DMS 273 treated with DMSO at 0.1 percent for 48 hours (cell line): ENCODE data around the gene CLNK.

Experiments
- DNase-seq: peaks from one replicate; lab custom pipeline; 2025; lab: John Stamatoyannopoulos, UW

CLNK gene

GRCh38 chr4:10612476-10612875 lies 72.1 kb downstream of the CLNK start:
- no peak for DNase-seq

GRCh38 chr4:10611673-10612072 lies 72.9 kb downstream of the CLNK start:
- no peak for DNase-seq

- no peak for DNase-seq
Observed at GRCh38 chr4:10608501-10609219, 75.9 kb downstream of the CLNK start.

- no peak for DNase-seq
Observed at GRCh38 chr4:10607206-10607605, 77.4 kb downstream of the CLNK start.

- no peak for DNase-seq
Observed at GRCh38 chr4:10606483-10607155, 77.9 kb downstream of the CLNK start.

- DNase-seq, result no peak
Observed at GRCh38 chr4:10605746-10606482, 78.7 kb downstream of the CLNK start.

- DNase-seq, result no peak
Observed at GRCh38 chr4:10605031-10605430, 79.5 kb downstream of the CLNK start.

- DNase-seq, result no peak
Observed at GRCh38 chr4:10599574-10599973, 85.0 kb downstream of the CLNK start.

GRCh38 chr4:10598829-10599228 lies 85.7 kb downstream of the CLNK start:
- no peak for DNase-seq

- DNase-seq, result no peak
Observed at GRCh38 chr4:10596586-10597290, 87.8 kb downstream of the CLNK start.

GRCh38 chr4:10593130-10593529 lies 91.4 kb downstream of the CLNK start:
- no peak for DNase-seq

GRCh38 chr4:10590896-10591295 lies 93.7 kb downstream of the CLNK start:
- DNase-seq, result no peak

GRCh38 chr4:10589799-10590198 lies 94.8 kb downstream of the CLNK start:
- no peak for DNase-seq

GRCh38 chr4:10589321-10589720 lies 95.2 kb downstream of the CLNK start:
- DNase-seq, result no peak

GRCh38 chr4:10587697-10588096 lies 96.9 kb downstream of the CLNK start:
- no peak for DNase-seq

GRCh38 chr4:10587296-10587695 lies 97.3 kb downstream of the CLNK start:
- no peak for DNase-seq

GRCh38 chr4:10584042-10584441 lies 100.5 kb downstream of the CLNK start:
- no peak for DNase-seq

- no peak for DNase-seq
Observed at GRCh38 chr4:10582951-10583350, 101.6 kb downstream of the CLNK start.

- no peak for DNase-seq
Observed at GRCh38 chr4:10582059-10582686, 102.4 kb downstream of the CLNK start.

GRCh38 chr4:10581022-10581421 lies 103.5 kb downstream of the CLNK start:
- DNase-seq, result no peak

- no peak for DNase-seq
Observed at GRCh38 chr4:10579648-10580047, 104.9 kb downstream of the CLNK start.
